Spleen (tissue), 11 donors: Measurements from ENCODE around the gene FAM171A2. TPM values are rescaled to one million over a fixed set of nuclear protein-coding genes. Genes with fewer than 3 reads are reported as not detected.

Experiments used
- DNase-seq: peaks from one replicate; pipeline ENCODE4 v3.0.0-alpha.2; 2020
- H3K27ac ChIP-seq, 8 donors: fragments of 200-600 bp; sonication (generic) in 7 of 8; 1 replicate in 4 of 8; 2 replicates in 4 of 8; pipeline versions ENCODE4 v1.5.0 to v1.8.0; 2016 to 2021; ENCODE audit warnings: inconsistent platforms in 4 of 8, mild to moderate bottlenecking in 4 of 8, moderate library complexity in 1 of 8
- H3K27me3 ChIP-seq, 7 donors: fragments of 200-600 bp; sonication (generic) in 6 of 7; replicated peaks in 1 of 7; 1 replicate in 4 of 7; 2 replicates in 3 of 7; pipeline versions ENCODE4 v1.5.0 to v1.8.0; 2016 to 2021; ENCODE audit warnings: inconsistent platforms in 3 of 7, mild to moderate bottlenecking in 1 of 7
- H3K36me3 ChIP-seq, 6 donors: fragments of 200-600 bp; sonication (generic) in 5 of 6; 1 replicate in 4 of 6; 2 replicates in 2 of 6; pipeline versions ENCODE4 v1.5.0 to v1.8.0; 2016 to 2021; ENCODE audit warnings: inconsistent platforms in 2 of 6
- H3K4me1 ChIP-seq, 6 donors: fragments of 200-600 bp; sonication (generic) in 5 of 6; 1 replicate in 3 of 6; 2 replicates in 3 of 6; pipeline versions ENCODE4 v1.5.0 to v1.8.0; 2016 to 2021; ENCODE audit warnings: inconsistent platforms in 3 of 6
- H3K4me3 ChIP-seq, 8 donors: fragments of 200-600 bp; sonication (generic) in 7 of 8; 1 replicate in 4 of 8; 2 replicates in 4 of 8; pipeline versions ENCODE4 v1.5.0 to v1.8.0; 2016 to 2021; ENCODE audit warnings: inconsistent platforms in 4 of 8, mild to moderate bottlenecking in 4 of 8, moderate library complexity in 2 of 8
- H3K9me3 ChIP-seq, 8 donors: fragments of 200-600 bp; sonication (generic) in 7 of 8; 1 replicate in 4 of 8; 2 replicates in 4 of 8; pipeline versions ENCODE4 v1.5.0 to v1.8.0; 2016 to 2021; ENCODE audit warnings: inconsistent platforms in 4 of 8
- POLR2A ChIP-seq, 3 donors: fragments of 450-650 bp; IDR thresholded peaks; one replicate each; pipeline ENCODE4 v1.5.1; 2017; ENCODE audit warnings: antibody characterized with exemption in 3 of 3, mild to moderate bottlenecking in 1 of 3
- POLR2AphosphoS5 ChIP-seq, 3 donors: sonication (generic); formaldehyde crosslinking; IDR thresholded peaks; one replicate each; pipeline ENCODE4 v1.5.1; 2017; ENCODE audit warnings: antibody characterized with exemption in 3 of 3
- WGBS, 5 donors: extraction: QIAGEN DNeasy Blood & Tissue Kit in 3 of 5; methylation state at CpG; one replicate each; pipeline versions ENCODE4 v1.1.5 to v1.1.7; 2013 to 2018; 5-methylcytosine and 5-hydroxymethylcytosine counted together
- intact Hi-C: fragments of 100-400 bp; cut with DNase I; formaldehyde crosslinking; loops from one replicate; pipeline ENCODE4 v1.15.0; 2023; ENCODE audit warnings: low total_unique reads
- polyA plus RNA-seq, 3 donors: library from polyadenylated mRNA; stranded (reverse); fragments of 200-250 nt; gene quantifications; one replicate each; pipeline ENCODE4 v1.2.1, GENCODE V29; 2013
- total RNA-seq, 7 donors: library from RNA; depleted of rRNA in 3 of 7; stranded (reverse); fragments of >200 nt in 3 of 7; fragmentation: NEBNext Ultra II Directional in 4 of 7; extraction: Animal tissue kit (Norgen Biotek cat#: 25700) in 4 of 7; gene quantifications; one replicate each; pipeline versions ENCODE4 v1.1.0 to v1.2.1, GENCODE V29; 2016 to 2021
- TF ChIP-seq, protein P1 (sequence below), 11 experiments: fragments of 200-600 bp in 7 of 11; fragments of 450-650 bp in 4 of 11; sonication (generic) in 4 of 11; IDR thresholded peaks in 8 of 11; conservative IDR thresholded peaks in 3 of 11; 1 replicate in 7 of 11; 2 replicates in 4 of 11; pipeline versions ENCODE4 v1.4.0 to v1.8.0; 2016 to 2021; ENCODE audit warnings: antibody characterized with exemption in 11 of 11, inconsistent platforms in 4 of 11, mild to moderate bottlenecking in 1 of 11
- donor health status: healthy with polysubstance abuse.
- donor health status: DM: no; HTN: no; CAD: no; lungs with moderate emphysema.
- donor health status: DM: no; HTN: no; CAD: no.
- donor health status: Bipolar disorder and iron deficiency.
- donor health status: healthy.
- donor health status: DM: no; HTN: no; CAD: no.
- donor health status: DM: yes; HTN: yes; CAD: no.

FAM171A2 gene
- total and polyA plus RNA-seq, 10 donors, result 0.11 to 2.5 (median 0.67) TPM

DNA sequence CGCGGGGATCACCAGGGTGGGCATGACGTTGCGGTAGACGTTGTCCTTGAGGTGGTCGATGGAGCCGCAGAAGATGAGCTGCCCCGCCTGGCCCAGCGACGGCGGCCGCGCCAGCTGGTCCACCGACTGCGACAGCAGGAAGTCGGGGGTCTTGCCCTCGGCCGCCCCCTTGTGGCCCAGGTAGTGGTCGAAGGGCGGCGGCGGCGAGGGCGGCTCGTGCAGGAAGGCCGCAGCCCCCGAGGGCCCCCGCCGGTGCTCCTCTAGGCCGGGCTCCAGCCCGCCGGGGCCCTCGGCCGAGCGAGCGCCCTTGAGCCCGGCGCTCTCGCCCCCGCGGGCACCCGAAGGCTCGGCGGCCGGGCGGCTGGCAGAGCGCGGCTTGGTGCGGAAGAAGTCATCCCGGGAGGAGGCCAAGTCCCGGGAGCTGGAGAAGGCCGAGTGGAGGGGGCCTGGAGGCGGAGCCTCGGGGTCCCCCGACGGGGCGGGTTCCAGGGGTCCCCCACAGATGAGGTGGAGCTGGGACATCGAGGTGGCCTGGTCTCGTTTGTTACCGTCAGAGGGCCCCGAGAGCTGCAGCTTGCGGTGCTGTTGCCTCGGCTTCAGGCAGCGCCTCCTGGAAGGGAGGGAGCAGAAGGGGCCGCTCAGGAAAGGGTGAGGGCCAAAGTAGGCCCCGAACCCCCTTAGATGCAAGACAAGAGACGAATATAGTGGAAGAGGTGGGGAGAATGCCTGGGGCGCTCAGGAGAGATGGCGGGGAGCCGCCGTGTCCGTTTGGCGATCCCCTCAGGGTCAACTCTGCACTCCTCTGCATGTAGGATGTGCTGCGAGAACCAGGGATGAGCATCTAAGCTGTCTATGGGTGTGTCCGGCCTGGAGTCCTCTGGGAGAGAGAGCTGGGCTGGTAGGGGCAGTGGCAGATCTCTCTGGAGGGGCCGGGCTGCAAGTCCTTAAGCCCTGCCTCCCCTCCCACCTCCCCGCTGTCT lies 8.8 kb downstream of the FAM171A2 start:
- TF ChIP-seq, protein P1, sequence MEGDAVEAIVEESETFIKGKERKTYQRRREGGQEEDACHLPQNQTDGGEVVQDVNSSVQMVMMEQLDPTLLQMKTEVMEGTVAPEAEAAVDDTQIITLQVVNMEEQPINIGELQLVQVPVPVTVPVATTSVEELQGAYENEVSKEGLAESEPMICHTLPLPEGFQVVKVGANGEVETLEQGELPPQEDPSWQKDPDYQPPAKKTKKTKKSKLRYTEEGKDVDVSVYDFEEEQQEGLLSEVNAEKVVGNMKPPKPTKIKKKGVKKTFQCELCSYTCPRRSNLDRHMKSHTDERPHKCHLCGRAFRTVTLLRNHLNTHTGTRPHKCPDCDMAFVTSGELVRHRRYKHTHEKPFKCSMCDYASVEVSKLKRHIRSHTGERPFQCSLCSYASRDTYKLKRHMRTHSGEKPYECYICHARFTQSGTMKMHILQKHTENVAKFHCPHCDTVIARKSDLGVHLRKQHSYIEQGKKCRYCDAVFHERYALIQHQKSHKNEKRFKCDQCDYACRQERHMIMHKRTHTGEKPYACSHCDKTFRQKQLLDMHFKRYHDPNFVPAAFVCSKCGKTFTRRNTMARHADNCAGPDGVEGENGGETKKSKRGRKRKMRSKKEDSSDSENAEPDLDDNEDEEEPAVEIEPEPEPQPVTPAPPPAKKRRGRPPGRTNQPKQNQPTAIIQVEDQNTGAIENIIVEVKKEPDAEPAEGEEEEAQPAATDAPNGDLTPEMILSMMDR (IDR thresholded peaks at IDR 0.05 in 8 of 11, conservative IDR thresholded peaks at IDR 0.05 in 3 of 11), result peak in 7 of 11 experiments; percentile 11 to 69 (median 58)
- peak; percentile 45 to 69 (median 49) for TF ChIP-seq POLR2AphosphoS5 (IDR thresholded peaks at IDR 0.05)
- no peak for TF ChIP-seq POLR2A (IDR thresholded peaks at IDR 0.05)
- Histone ChIP-seq H3K27ac (no peak overlapping the region), H3K36me3 (peaks cover 0 to 38% (median 34%) of the 10 kb centered on the region in 6 donors), H3K4me1 (peaks cover 0 to 40% (median 23%) of the 10 kb centered on the region in 6 donors), H3K9me3 (no peaks in the 10 kb centered on the region), H3K27me3 (peaks cover 0 to 7% (median 0%) of the 10 kb centered on the region in 7 donors), H3K4me3 (peak overlapping the region in 7 of 8 donors; percentile 16 to 71 (median 36))
- intact Hi-C loops, result no loop called here
- WGBS, 5 donors, result 46 to 73% (median 56%) methylated on average over 53 to 77 of the region's 77 CpGs
- DNase-seq, result peak; percentile 90

DNA sequence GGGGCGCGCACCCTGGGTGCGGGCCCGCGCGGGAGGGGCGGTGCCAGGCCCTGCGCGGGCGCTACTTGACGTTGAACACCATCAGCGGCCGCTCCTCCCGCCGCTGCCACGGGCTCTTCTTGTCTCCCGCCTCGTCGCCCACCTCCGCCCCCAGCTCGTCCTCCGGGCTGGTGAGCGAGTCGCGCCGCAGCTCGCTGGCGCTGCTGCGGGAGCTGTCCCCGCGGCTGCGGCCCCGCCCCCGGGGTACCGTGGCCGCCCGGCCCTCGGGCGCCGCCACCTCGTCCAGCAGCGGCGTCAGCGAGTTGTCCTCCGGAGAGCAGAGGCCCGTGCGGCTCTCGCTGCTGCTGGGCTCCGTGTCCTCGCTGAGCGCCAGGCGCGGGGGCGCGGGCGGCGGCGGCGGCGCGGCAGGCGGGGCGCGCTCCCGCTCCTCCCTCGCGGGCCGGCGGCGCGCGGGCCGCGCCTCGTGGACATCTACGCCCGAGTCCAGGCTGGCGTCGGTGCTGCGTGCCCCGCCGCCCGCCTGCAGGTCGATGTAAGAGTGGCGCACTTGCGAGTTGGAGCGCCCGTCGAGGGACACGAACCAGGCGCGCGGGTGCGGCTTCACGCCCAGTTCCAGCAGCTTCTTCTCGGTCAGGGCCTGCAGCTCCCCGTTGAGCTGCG lies 9.9 kb downstream of the FAM171A2 start:
- Histone ChIP-seq H3K9me3 (no peaks in the 10 kb centered on the region), H3K4me1 (peaks cover 3 to 51% (median 34%) of the 10 kb centered on the region in 6 donors), H3K27me3 (peaks cover 0 to 7% (median 0%) of the 10 kb centered on the region in 7 donors), H3K4me3 (peak overlapping the region in 7 of 8 donors; percentile 30 to 71 (median 36)), H3K36me3 (peaks cover 0 to 48% (median 43%) of the 10 kb centered on the region in 6 donors), H3K27ac (peak overlapping the region in 2 of 8 donors; percentile 24 to 31)
- WGBS, 5 donors, result 24 to 62% (median 34%) methylated on average over 21 to 98 of the region's 98 CpGs
- TF ChIP-seq, protein P1 (IDR thresholded peaks at IDR 0.05 in 8 of 11, conservative IDR thresholded peaks at IDR 0.05 in 3 of 11), result no peak
- TF ChIP-seq POLR2A (IDR thresholded peaks at IDR 0.05), result no peak
- no peak for TF ChIP-seq POLR2AphosphoS5 (IDR thresholded peaks at IDR 0.05)
- intact Hi-C loops, result no loop called here
- DNase-seq, result peak; percentile 83

DNA sequence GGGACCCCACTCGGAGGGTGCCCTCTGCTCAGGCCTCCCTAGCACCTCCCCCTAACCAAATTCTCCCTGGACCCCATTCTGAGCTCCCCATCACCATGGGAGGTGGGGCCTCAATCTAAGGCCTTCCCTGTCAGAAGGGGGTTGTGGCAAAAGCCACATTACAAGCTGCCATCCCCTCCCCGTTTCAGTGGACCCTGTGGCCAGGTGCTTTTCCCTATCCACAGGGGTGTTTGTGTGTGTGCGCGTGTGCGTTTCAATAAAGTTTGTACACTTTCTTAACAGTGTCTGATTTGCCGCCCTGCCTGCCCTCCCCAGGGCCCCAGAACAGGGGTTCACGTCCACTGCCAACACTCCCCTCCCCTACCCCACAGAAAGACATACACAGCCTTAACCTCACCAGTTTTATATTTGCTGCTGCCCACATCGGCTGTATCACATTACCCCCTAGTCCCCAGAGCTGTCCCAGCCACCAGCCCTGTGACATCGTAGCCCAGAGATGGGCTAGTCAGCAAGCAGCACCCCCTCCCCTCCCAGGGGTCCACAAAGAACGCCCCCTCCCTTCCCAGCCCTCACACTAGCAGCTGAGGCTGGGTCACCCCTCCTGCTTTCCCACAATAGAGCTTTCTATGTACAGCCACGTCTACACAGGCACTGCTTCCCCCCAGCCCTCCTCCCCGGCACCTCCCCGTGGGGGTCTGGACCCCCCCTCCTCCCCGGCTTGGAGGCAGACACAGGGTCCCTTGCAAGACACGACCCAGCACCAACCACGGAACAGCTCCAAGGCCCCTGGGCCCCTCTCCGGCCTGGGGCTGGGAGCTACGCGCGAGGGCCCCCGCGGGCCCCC lies 10.6 kb downstream of the FAM171A2 start:
- intact Hi-C loops, result no loop called here
- H3K36me3 ChIP-seq, result peaks cover 0 to 54% (median 44%) of the 10 kb centered on the region in 6 donors
- no peak for TF ChIP-seq POLR2A (IDR thresholded peaks at IDR 0.05)
- TF ChIP-seq, protein P1 (IDR thresholded peaks at IDR 0.05 in 8 of 11, conservative IDR thresholded peaks at IDR 0.05 in 3 of 11), result no peak
- peak in 1 of 3 donors; percentile 5 for TF ChIP-seq POLR2AphosphoS5 (IDR thresholded peaks at IDR 0.05)
- H3K4me3 ChIP-seq, result peak overlapping the region in 7 of 8 donors; percentile 20 to 71 (median 36)
- H3K4me1 ChIP-seq, result peaks cover 10 to 58% (median 41%) of the 10 kb centered on the region in 6 donors
- peak overlapping the region in 1 of 8 donors; percentile 31 for H3K27ac ChIP-seq
- 56 to 66% (median 62%) methylated on average over 14 to 22 of the region's 22 CpGs for WGBS, 5 donors
- DNase-seq, result no peak
- no peaks in the 10 kb centered on the region for H3K9me3 ChIP-seq
- peaks cover 0 to 7% (median 0%) of the 10 kb centered on the region in 7 donors for H3K27me3 ChIP-seq
